HepG2 (cell line): ENCODE data around the gene ANKRD13D. TPM values are rescaled to one million over a fixed set of nuclear protein-coding genes. Genes with fewer than 3 reads are reported as not detected.

Experiments used
- ATAC-seq: fragments of 200-7000 bp; cut with Tn5 transposase; 3 replicates; pipeline ENCODE4 v1.9.1; 2020; ENCODE audit warnings: mild to moderate bottlenecking, moderate library complexity
- BruUV-seq: library from RNA; stranded (reverse); fragments of 400-500 nt; replicated peaks from 2 replicates; lab custom pipeline; 2021; lab: Mats Ljungman, UMichigan
- CTCF ChIA-PET: fragments of 300-600 bp; formaldehyde crosslinking; extraction: SDS; loops from one replicate; lab custom pipeline; 2021; ENCODE audit warnings: low total read pairs, inconsistent platforms, low intra/inter-chr PET ratio; lab: Yijun Ruan, JAX
- POLR2A ChIA-PET: fragments of 350-600 bp; sonication (Branson Sonifier 250); formaldehyde crosslinking; loops from one replicate; lab custom pipeline; 2020; ENCODE audit warnings: antibody characterized with exemption, inconsistent platforms; lab: Yijun Ruan, JAX
- DNase-seq: peaks from one replicate; pipeline ENCODE4 v3.0.0-alpha.2; 2015; ENCODE audit warnings: low spot score
- FAIRE-seq: peaks from 3 replicates; lab custom pipeline; 2011; peaks lifted over from hg19 to GRCh38; lab: Jason Lieb, UNC
- H2AFZ ChIP-seq: one replicate; pipeline ENCODE4 v1.6.1; 2011; ENCODE audit warnings: low read length, inconsistent platforms
- H3K27ac ChIP-seq: fragments of 300-600 bp; 3 replicates; pipeline ENCODE4 v1.8.0; 2011; ENCODE audit warnings: mixed run types, mild to moderate bottlenecking, mixed read lengths, low read length, inconsistent platforms; ENCODE audit not compliant: insufficient read depth; ENCODE audit errors: extremely low read length
- H3K27me3 ChIP-seq, 2 experiments: fragments of 200-600 bp in 1 of 2; 2 replicates in 1 of 2; 3 replicates in 1 of 2; pipeline versions ENCODE4 v1.6.0 to v1.8.0; 2011; ENCODE audit warnings: low read length in 2 of 2, mild to moderate bottlenecking in 2 of 2, moderate library complexity in 2 of 2, inconsistent platforms in 1 of 2; ENCODE audit not compliant: insufficient read depth in 2 of 2, control insufficient read depth in 1 of 2
- H3K36me3 ChIP-seq, 2 experiments: fragments of 200-600 bp in 1 of 2; replicated peaks in 1 of 2; 2 replicates in 1 of 2; 3 replicates in 1 of 2; pipeline versions ENCODE4 v1.5.1 to v1.8.0; 2011; ENCODE audit warnings: low read length in 2 of 2, inconsistent platforms in 1 of 2; ENCODE audit not compliant: insufficient read depth in 2 of 2, control insufficient read depth in 1 of 2
- H3K4me1 ChIP-seq: 2 replicates; pipeline ENCODE4 v1.5.1; 2012; ENCODE audit warnings: low read length, inconsistent platforms; ENCODE audit not compliant: insufficient read depth
- H3K4me2 ChIP-seq: 2 replicates; pipeline ENCODE4 v1.6.0; 2011; ENCODE audit warnings: low read depth, low read length, inconsistent platforms
- H3K4me3 ChIP-seq, 3 experiments: fragments of 200-600 bp in 1 of 3; sonication (generic), shearing (Covaris generic) in 1 of 3; replicated peaks in 1 of 3; 2 replicates each; pipeline ENCODE4 v1.5.1; 2011 to 2016; ENCODE audit warnings: low read length in 3 of 3, inconsistent platforms in 2 of 3, low read depth in 2 of 3, mild to moderate bottlenecking in 2 of 3, control low read depth in 1 of 3, mixed read lengths in 1 of 3; ENCODE audit not compliant: insufficient read depth in 1 of 3
- H3K79me2 ChIP-seq: one replicate; pipeline ENCODE4 v1.6.1; 2011; ENCODE audit warnings: low read length, inconsistent platforms; ENCODE audit not compliant: insufficient read depth
- H3K9ac ChIP-seq: 2 replicates; pipeline ENCODE4 v1.6.0; 2011; ENCODE audit warnings: mild to moderate bottlenecking, low read depth, low read length, inconsistent platforms; ENCODE audit not compliant: insufficient read depth
- H3K9me3 ChIP-seq: 2 replicates; pipeline ENCODE4 v1.5.1; 2012; ENCODE audit warnings: mild to moderate bottlenecking, low read length
- H4K20me1 ChIP-seq: 2 replicates; pipeline ENCODE4 v1.6.0; 2011; ENCODE audit warnings: inconsistent platforms, mild to moderate bottlenecking, low read length, moderate library complexity; ENCODE audit not compliant: insufficient read depth
- CAMTA2 ChIP-seq: sonication (generic); formaldehyde crosslinking; IDR thresholded peaks from 2 replicates; pipeline ENCODE4 v1.4.0; 2020; ENCODE audit warnings: mild to moderate bottlenecking, missing genetic modification reagents, borderline replicate concordance
- CENPX ChIP-seq: sonication (generic); formaldehyde crosslinking; IDR thresholded peaks from 2 replicates; pipeline ENCODE4 v1.9.0; 2021; ENCODE audit warnings: mild to moderate bottlenecking, missing genetic modification reagents, moderate library complexity
- DMAP1 ChIP-seq: IDR thresholded peaks from 2 replicates; pipeline ENCODE4 v1.6.1; 2016
- FOXA1 ChIP-seq, 2 experiments: fragments of 450-650 bp in 1 of 2; sonication (generic) in 1 of 2; formaldehyde crosslinking in 1 of 2; IDR thresholded peaks; 2 replicates each; pipeline versions ENCODE4 v1.4.0 to v1.6.1; 2016 to 2020; ENCODE audit warnings: missing genetic modification reagents in 1 of 2
- GATA4 ChIP-seq: sonication (generic); IDR thresholded peaks from 2 replicates; pipeline ENCODE4 v1.6.1; 2016; ENCODE audit warnings: antibody characterized with exemption, low read depth, borderline replicate concordance
- JARID2 ChIP-seq: sonication (generic); formaldehyde crosslinking; IDR thresholded peaks from 2 replicates; pipeline ENCODE4 v1.8.1; 2023; ENCODE audit warnings: missing genetic modification reagents, inconsistent platforms; ENCODE audit not compliant: insufficient replicate concordance
- MTA3 ChIP-seq: sonication (generic); formaldehyde crosslinking; IDR thresholded peaks from 2 replicates; pipeline ENCODE4 v1.4.0; 2020; ENCODE audit warnings: missing genetic modification reagents
- POGZ ChIP-seq: sonication (generic); formaldehyde crosslinking; IDR thresholded peaks from 2 replicates; pipeline ENCODE4 v1.4.0; 2020; ENCODE audit warnings: mild to moderate bottlenecking, missing genetic modification reagents
- XRCC5 ChIP-seq: fragments of 200-400 bp; formaldehyde crosslinking; optimal IDR thresholded peaks from 2 replicates; pipeline ENCODE3; 2017; ENCODE audit warnings: mild to moderate bottlenecking, low read length
- ZNF335 ChIP-seq: sonication (generic); formaldehyde crosslinking; IDR thresholded peaks from 2 replicates; pipeline ENCODE4 v1.4.0; 2020; ENCODE audit warnings: missing genetic modification reagents
- ZNF598 ChIP-seq: sonication (generic); formaldehyde crosslinking; IDR thresholded peaks from 2 replicates; pipeline ENCODE4 v1.5.1; 2020; ENCODE audit warnings: mild to moderate bottlenecking, missing genetic modification reagents, borderline replicate concordance
- ZNF724P ChIP-seq: sonication (generic); formaldehyde crosslinking; IDR thresholded peaks from 2 replicates; pipeline ENCODE4 v1.8.0; 2022; ENCODE audit warnings: missing genetic modification reagents, borderline replicate concordance
- ZNF780A ChIP-seq: sonication (generic); formaldehyde crosslinking; IDR thresholded peaks from 2 replicates; pipeline ENCODE4 v1.8.0; 2022; ENCODE audit warnings: mild to moderate bottlenecking, missing genetic modification reagents, moderate library complexity
- ZNF850 ChIP-seq: sonication (generic); formaldehyde crosslinking; conservative IDR thresholded peaks from 2 replicates; pipeline ENCODE4 v1.9.0; 2021; ENCODE audit warnings: mild to moderate bottlenecking, missing genetic modification reagents
- WGBS: methylation state at CpG from one replicate; pipeline ENCODE4 v1.1.6; 2017; ENCODE audit warnings: low lambda C conversion rate; 5-methylcytosine and 5-hydroxymethylcytosine counted together
- in situ Hi-C: cut with HindIII; loops from 2 replicates; pipeline ENCODE4 v1.10.0; 2017; ENCODE audit warnings: low pct_unique_long_range_greater_than_20kb; ENCODE audit not compliant: extremely low pct_ligation_motif_present
- intact Hi-C: fragments of 100-400 bp; cut with micrococcal nuclease; formaldehyde crosslinking; loops from one replicate; pipeline ENCODE4 v1.10.0; 2022; ENCODE audit not compliant: unreplicated experiment
- polyA plus RNA-seq, 8 experiments: library from polyadenylated mRNA; depleted of rRNA in 3 of 8; stranded (reverse) in 7 of 8; unstranded in 1 of 8; fragments of >200 nt; fragmentation: Illumina TruSeq in 4 of 8; extraction: Trizol in 4 of 8; gene quantifications; 2 replicates each; pipeline versions ENCODE4 v1.2.1 to v1.2.3, GENCODE V29; 2011 to 2016; ENCODE audit warnings: low read depth in 4 of 8, missing spikeins in 1 of 8, mixed read lengths in 1 of 8; ENCODE audit not compliant: insufficient read depth in 1 of 8
- total RNA-seq, 5 experiments: library from RNA; depleted of rRNA; stranded (reverse); fragments of >200 nt; fragmentation: Illumina TruSeq; extraction: Trizol; gene quantifications; 2 replicates each; pipeline ENCODE4 v1.2.3, GENCODE V29; 2016; ENCODE audit warnings: low read depth in 1 of 5
- TF ChIP-seq, protein P1 (sequence below): IDR thresholded peaks from 2 replicates; pipeline ENCODE4 v1.6.1; 2016; ENCODE audit warnings: control low read depth
- TF ChIP-seq, protein P2 (sequence below): sonication (generic); formaldehyde crosslinking; IDR thresholded peaks from 2 replicates; pipeline ENCODE4 v1.8.1; 2023; ENCODE audit warnings: mild to moderate bottlenecking, missing genetic modification reagents
- TF ChIP-seq, protein P3 (sequence below): sonication (generic); formaldehyde crosslinking; IDR thresholded peaks from 2 replicates; pipeline ENCODE4 v1.8.0; 2023; ENCODE audit warnings: mild to moderate bottlenecking, missing genetic modification reagents
- TF ChIP-seq, protein P4 (sequence below): sonication (generic); formaldehyde crosslinking; IDR thresholded peaks from 2 replicates; pipeline ENCODE4 v1.5.0; 2020; ENCODE audit warnings: missing genetic modification reagents, mild to moderate bottlenecking, borderline replicate concordance

ANKRD13D gene
- total and polyA plus RNA-seq, 2 of the 13 experiments (the other 11 are each of a cell fraction or from before 2014, with no cell fraction given): 18.6 to 27.3 TPM

DNA sequence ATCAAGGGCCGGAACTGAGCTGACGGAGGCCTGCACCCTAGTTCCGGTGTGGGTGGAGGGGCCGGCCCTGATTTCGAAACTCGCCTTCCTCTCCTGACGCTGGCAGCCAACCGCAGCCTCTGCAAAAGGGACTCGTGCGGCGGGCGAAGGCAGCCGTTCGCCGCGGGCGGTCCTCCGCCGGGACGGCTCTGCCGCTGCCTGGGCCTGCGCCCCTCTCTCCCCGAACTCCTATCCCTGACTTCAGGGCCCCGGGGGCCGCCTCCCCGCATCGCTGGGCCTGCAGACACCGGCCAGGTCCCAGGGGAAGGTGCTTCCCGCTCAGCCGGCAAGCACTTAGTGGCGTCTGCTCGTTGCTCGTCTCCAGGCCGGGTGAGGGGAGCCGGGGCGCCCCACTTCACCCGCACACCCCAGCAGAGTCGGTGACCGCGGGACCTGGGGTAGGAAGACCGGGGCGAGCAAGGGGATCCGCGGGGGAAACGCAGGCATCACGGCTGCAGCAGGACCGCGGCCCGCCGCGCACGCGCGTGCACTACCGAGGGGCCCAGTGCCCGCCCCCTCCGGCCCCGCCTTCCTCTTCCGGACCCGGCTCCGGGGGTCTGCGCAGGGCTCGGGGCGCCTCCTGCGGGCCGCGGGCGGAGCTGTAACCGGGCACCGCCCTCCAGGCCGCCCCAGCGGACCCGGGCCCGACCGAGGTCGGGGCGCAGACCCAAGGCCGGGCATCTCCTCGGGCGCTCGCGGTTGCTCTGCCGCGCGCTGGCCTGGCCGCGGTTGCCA lies 464 bp upstream of the ANKRD13D start:
- Histone ChIP-seq H3K79me2 (peaks cover 13% of the 10 kb centered on the region), H3K27me3 (no peaks in the 10 kb centered on the region), H3K4me2 (peak overlapping the region; percentile 99), H3K4me1 (peaks cover 37% of the 10 kb centered on the region), H3K4me3 (peak overlapping the region; percentile 69 to 94 (median 91)), H3K9ac (peak overlapping the region; percentile 95), H4K20me1 (no peaks in the 10 kb centered on the region), H3K27ac (peak overlapping the region; percentile 100), H3K36me3 (peaks cover 10 to 40% of the 10 kb centered on the region in 2 experiments; a peak in 4 of 5 replicates), H2AFZ (no peak overlapping the region), H3K9me3 (no peaks in the 10 kb centered on the region)
- FAIRE-seq (peak; percentile 60), DNase-seq (peak; percentile 85), ATAC-seq (peak; percentile 80)
- intact Hi-C loops: loop anchor here (1.0 kb wide), 1 partner anchor 21 kb away; no protein-coding TSS in a partner anchor
- BruUV-seq: no TSS peak
- CTCF ChIA-PET: interaction anchor here (0.8 to 1.6 kb wide), 3 partner anchors 14 to 29 kb away, joined by 3 to 5 read pairs (median 3); partner anchors contain the start of genes GRK2 and SSH3
- WGBS: 0% methylated on average over 7 of the region's 87 CpGs
- POLR2A ChIA-PET: interaction anchor here (0.5 to 7.7 kb wide), 16 partner anchors 9 to 163 kb away, joined by 3 to 66 read pairs (median 6); partner anchors contain the start of genes GRK2, POLD4, PPP1CA and RAD9A
- in situ Hi-C loops: no loop called here
- TF ChIP-seq ZNF335 (CRISPR knock-in tag) (no peak), ZNF598 (CRISPR knock-in tag) (0 out of 2 replicates have a peak, but pooled peaks have one; percentile 79), MTA3 (no peak), DMAP1 (CRISPR knock-in tag) (peak; percentile 94), GATA4 (peak; percentile 27; the same call in 1 of the 2 replicates), FOXA1 (IDR thresholded peaks at IDR 0.05) (no peak), FOXA1 (CRISPR knock-in tag; IDR thresholded peaks at IDR 0.05) (no peak; the same call in 1 of the 2 replicates), ZNF780A (CRISPR knock-in tag) (0 out of 2 replicates have a peak, but pooled peaks have one; percentile 58), JARID2 (CRISPR knock-in tag) (no peak), XRCC5 (peak; percentile 32), ZNF850 (CRISPR knock-in tag) (no peak), CENPX (CRISPR knock-in tag) (no peak), POGZ (CRISPR knock-in tag) (peak; percentile 54), ZNF724P (CRISPR knock-in tag) (peak; percentile 51; the same call in 1 of the 2 replicates), CAMTA2 (CRISPR knock-in tag) (peak; percentile 92; the same call in 1 of the 2 replicates)
- TF ChIP-seq, protein P1, sequence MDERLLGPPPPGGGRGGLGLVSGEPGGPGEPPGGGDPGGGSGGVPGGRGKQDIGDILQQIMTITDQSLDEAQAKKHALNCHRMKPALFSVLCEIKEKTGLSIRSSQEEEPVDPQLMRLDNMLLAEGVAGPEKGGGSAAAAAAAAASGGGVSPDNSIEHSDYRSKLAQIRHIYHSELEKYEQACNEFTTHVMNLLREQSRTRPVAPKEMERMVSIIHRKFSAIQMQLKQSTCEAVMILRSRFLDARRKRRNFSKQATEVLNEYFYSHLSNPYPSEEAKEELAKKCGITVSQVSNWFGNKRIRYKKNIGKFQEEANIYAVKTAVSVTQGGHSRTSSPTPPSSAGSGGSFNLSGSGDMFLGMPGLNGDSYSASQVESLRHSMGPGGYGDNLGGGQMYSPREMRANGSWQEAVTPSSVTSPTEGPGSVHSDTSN (CRISPR knock-in tag): no peak
- TF ChIP-seq, protein P2, sequence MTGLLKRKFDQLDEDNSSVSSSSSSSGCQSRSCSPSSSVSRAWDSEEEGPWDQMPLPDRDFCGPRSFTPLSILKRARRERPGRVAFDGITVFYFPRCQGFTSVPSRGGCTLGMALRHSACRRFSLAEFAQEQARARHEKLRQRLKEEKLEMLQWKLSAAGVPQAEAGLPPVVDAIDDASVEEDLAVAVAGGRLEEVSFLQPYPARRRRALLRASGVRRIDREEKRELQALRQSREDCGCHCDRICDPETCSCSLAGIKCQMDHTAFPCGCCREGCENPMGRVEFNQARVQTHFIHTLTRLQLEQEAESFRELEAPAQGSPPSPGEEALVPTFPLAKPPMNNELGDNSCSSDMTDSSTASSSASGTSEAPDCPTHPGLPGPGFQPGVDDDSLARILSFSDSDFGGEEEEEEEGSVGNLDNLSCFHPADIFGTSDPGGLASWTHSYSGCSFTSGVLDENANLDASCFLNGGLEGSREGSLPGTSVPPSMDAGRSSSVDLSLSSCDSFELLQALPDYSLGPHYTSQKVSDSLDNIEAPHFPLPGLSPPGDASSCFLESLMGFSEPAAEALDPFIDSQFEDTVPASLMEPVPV (CRISPR knock-in tag): peak; percentile 90; the same call in 1 of the 2 replicates
- TF ChIP-seq, protein P3, sequence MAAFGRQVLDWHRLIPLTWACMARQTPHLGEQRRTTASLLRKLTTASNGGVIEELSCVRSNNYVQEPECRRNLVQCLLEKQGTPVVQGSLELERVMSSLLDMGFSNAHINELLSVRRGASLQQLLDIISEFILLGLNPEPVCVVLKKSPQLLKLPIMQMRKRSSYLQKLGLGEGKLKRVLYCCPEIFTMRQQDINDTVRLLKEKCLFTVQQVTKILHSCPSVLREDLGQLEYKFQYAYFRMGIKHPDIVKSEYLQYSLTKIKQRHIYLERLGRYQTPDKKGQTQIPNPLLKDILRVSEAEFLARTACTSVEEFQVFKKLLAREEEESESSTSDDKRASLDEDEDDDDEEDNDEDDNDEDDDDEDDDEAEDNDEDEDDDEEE (CRISPR knock-in tag): no peak
- TF ChIP-seq, protein P4, sequence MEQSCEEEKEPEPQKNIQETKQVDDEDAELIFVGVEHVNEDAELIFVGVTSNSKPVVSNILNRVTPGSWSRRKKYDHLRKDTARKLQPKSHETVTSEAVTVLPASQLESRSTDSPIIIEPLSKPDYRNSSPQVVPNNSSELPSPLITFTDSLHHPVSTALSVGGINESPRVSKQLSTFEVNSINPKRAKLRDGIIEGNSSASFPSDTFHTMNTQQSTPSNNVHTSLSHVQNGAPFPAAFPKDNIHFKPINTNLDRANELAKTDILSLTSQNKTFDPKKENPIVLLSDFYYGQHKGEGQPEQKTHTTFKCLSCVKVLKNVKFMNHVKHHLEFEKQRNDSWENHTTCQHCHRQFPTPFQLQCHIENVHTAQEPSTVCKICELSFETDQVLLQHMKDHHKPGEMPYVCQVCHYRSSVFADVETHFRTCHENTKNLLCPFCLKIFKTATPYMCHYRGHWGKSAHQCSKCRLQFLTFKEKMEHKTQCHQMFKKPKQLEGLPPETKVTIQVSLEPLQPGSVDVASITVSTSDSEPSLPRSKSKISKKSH (CRISPR knock-in tag): no peak
